GM12878 (cell line): ENCODE data around the gene ROBO1. TPM values are rescaled to one million over a fixed set of nuclear protein-coding genes. Genes with fewer than 3 reads are reported as not detected.

Experiments used
- ATAC-seq: fragments of 200-7000 bp; cut with Tn5 transposase; 3 replicates; pipeline ENCODE4 v1.9.1; 2020; ENCODE audit warnings: mild to moderate bottlenecking, moderate library complexity
- BruUV-seq: library from RNA; stranded (reverse); fragments of 400-500 nt; replicated peaks from 2 replicates; lab custom pipeline; 2021; lab: Mats Ljungman, UMichigan
- CTCF ChIA-PET: fragments of 300-600 bp; sonication (Branson Sonifier 250); formaldehyde crosslinking; extraction: SDS; loops from one replicate; lab custom pipeline; 2021; ENCODE audit warnings: inconsistent platforms; lab: Yijun Ruan, JAX
- POLR2A ChIA-PET: fragments of 350-600 bp; formaldehyde crosslinking; extraction: SDS; loops from one replicate; lab custom pipeline; 2021; ENCODE audit warnings: inconsistent platforms; lab: Charles Lee
- RAD21 ChIA-PET: fragments of 300-600 bp; sonication (Branson Sonifier 250); formaldehyde crosslinking; loops from one replicate; lab custom pipeline; 2023; ENCODE audit warnings: antibody characterized with exemption; ENCODE audit not compliant: unreplicated experiment; lab: Charles Lee
- SMC1A ChIA-PET: fragments of 300-600 bp; sonication (Branson Sonifier 250); formaldehyde crosslinking; loops from one replicate; lab custom pipeline; 2023; ENCODE audit not compliant: unreplicated experiment, uncharacterized antibody; lab: Charles Lee
- DNase-seq: peaks from one replicate; pipeline ENCODE4 v3.0.0-alpha.2; 2011; ENCODE audit warnings: low read depth, low spot score
- FAIRE-seq: peaks from 3 replicates; lab custom pipeline; 2011; peaks lifted over from hg19 to GRCh38; lab: Jason Lieb, UNC
- H2AFZ ChIP-seq: 2 replicates; pipeline ENCODE4 v1.6.0; 2011; ENCODE audit warnings: low read depth, low read length, control low read depth; ENCODE audit not compliant: control insufficient read depth
- H3K27ac ChIP-seq: 2 replicates; pipeline ENCODE4 v1.5.1; 2011; ENCODE audit warnings: control low read depth; ENCODE audit not compliant: control insufficient read depth, insufficient read depth
- H3K27me3 ChIP-seq, 2 experiments: replicated peaks in 1 of 2; 2 replicates each; pipeline versions ENCODE4 v1.6.0 to v1.6.1; 2011; ENCODE audit warnings: low read length in 1 of 2; ENCODE audit not compliant: control insufficient read depth in 2 of 2, insufficient read depth in 2 of 2
- H3K36me3 ChIP-seq, 2 experiments: 2 replicates each; pipeline ENCODE4 v1.5.1; 2011; ENCODE audit warnings: low read length in 1 of 2; ENCODE audit not compliant: control insufficient read depth in 2 of 2, insufficient read depth in 2 of 2
- H3K4me1 ChIP-seq: 2 replicates; pipeline ENCODE4 v1.6.1; 2011; ENCODE audit warnings: mild to moderate bottlenecking, low read length, moderate library complexity, mixed read lengths; ENCODE audit not compliant: control insufficient read depth, insufficient read depth
- H3K4me2 ChIP-seq: 2 replicates; pipeline ENCODE4 v1.6.0; 2011; ENCODE audit warnings: control low read depth; ENCODE audit not compliant: control insufficient read depth, insufficient read depth
- H3K4me3 ChIP-seq: fragments of 200-600 bp; sonication (generic); 2 replicates; pipeline ENCODE4 v1.5.1; 2016
- H3K79me2 ChIP-seq: 2 replicates; pipeline ENCODE4 v1.6.0; 2011; ENCODE audit warnings: low read length; ENCODE audit not compliant: control insufficient read depth, insufficient read depth
- H3K9ac ChIP-seq: 2 replicates; pipeline ENCODE4 v1.8.0; 2011; ENCODE audit warnings: low read length, control low read depth, mixed read lengths; ENCODE audit not compliant: control insufficient read depth, insufficient read depth
- H3K9me3 ChIP-seq: replicated peaks from 3 replicates; pipeline ENCODE4 v1.5.1; 2011; ENCODE audit warnings: mild to moderate bottlenecking, low read length; ENCODE audit not compliant: control insufficient read depth, insufficient read depth
- H4K20me1 ChIP-seq: 2 replicates; pipeline ENCODE4 v1.6.0; 2011; ENCODE audit not compliant: control insufficient read depth, insufficient read depth
- BRCA1 ChIP-seq: IDR thresholded peaks from 2 replicates; pipeline ENCODE4 v1.6.1; 2011; ENCODE audit warnings: low read depth, low read length, improper control_type of control experiment
- CHD4 ChIP-seq: fragments of 200-600 bp; sonication (generic); IDR thresholded peaks from 2 replicates; pipeline ENCODE4 v1.6.1; 2016; ENCODE audit warnings: mild to moderate bottlenecking
- E4F1 ChIP-seq: fragments of 450-650 bp; IDR thresholded peaks from 2 replicates; pipeline ENCODE4 v1.6.1; 2018; ENCODE audit warnings: borderline replicate concordance, mild to moderate bottlenecking; ENCODE audit not compliant: partially characterized antibody
- ELK1 ChIP-seq: IDR thresholded peaks from 2 replicates; pipeline ENCODE4 v1.6.1; 2012; ENCODE audit warnings: low read depth, low read length, improper control_type of control experiment
- FOXM1 ChIP-seq: IDR thresholded peaks from 2 replicates; pipeline ENCODE4 v1.6.1; 2012; ENCODE audit warnings: low read depth, mild to moderate bottlenecking, inconsistent platforms, low read length, moderate library complexity
- LARP7 ChIP-seq: fragments of 450-650 bp; IDR thresholded peaks from 2 replicates; pipeline ENCODE4 v1.6.1; 2017; ENCODE audit warnings: mild to moderate bottlenecking
- MEF2B ChIP-seq: fragments of 450-650 bp; IDR thresholded peaks from 2 replicates; pipeline ENCODE4 v1.6.1; 2018; ENCODE audit warnings: mild to moderate bottlenecking, moderate library complexity; ENCODE audit not compliant: partially characterized antibody, poor library complexity, severe bottlenecking
- MTA2 ChIP-seq: fragments of 450-650 bp; IDR thresholded peaks from 2 replicates; pipeline ENCODE4 v1.6.1; 2016; ENCODE audit warnings: low read depth, mild to moderate bottlenecking, moderate library complexity
- PBX3 ChIP-seq: IDR thresholded peaks from 2 replicates; pipeline ENCODE4 v1.6.1; 2011; ENCODE audit warnings: mild to moderate bottlenecking, low read depth, low read length, moderate library complexity; ENCODE audit not compliant: insufficient replicate concordance
- PKNOX1 ChIP-seq: fragments of 450-650 bp; IDR thresholded peaks from 2 replicates; pipeline ENCODE4 v1.6.1; 2016; ENCODE audit warnings: mild to moderate bottlenecking
- RBBP5 ChIP-seq: fragments of 200-600 bp; sonication (generic); conservative IDR thresholded peaks from 2 replicates; pipeline ENCODE4 v1.6.1; 2016
- REST ChIP-seq: IDR thresholded peaks from 2 replicates; pipeline ENCODE4 v1.6.1; 2012; ENCODE audit warnings: mild to moderate bottlenecking, low read depth, low read length
- SP1 ChIP-seq: IDR thresholded peaks from one replicate; pipeline ENCODE4 v1.6.1; 2011; ENCODE audit warnings: low read depth, low read length
- TCF3 ChIP-seq: IDR thresholded peaks from 2 replicates; pipeline ENCODE4 v1.6.1; 2012; ENCODE audit warnings: low read depth, mild to moderate bottlenecking, low read length, borderline replicate concordance; ENCODE audit not compliant: insufficient read depth
- WGBS: methylation state at CpG from one replicate; pipeline ENCODE4 v1.1.6; 2016; ENCODE audit warnings: low lambda C conversion rate; ENCODE audit not compliant: insufficient replicate concordance, insufficient coverage; ENCODE audit errors: missing lambda C conversion rate; 5-methylcytosine and 5-hydroxymethylcytosine counted together
- in situ Hi-C: fragments of 300-500 bp; cut with MboI; formaldehyde crosslinking; loops from 9 replicates; pipeline ENCODE4 v1.14.3; 2018; ENCODE audit warnings: mixed read lengths
- intact Hi-C: fragments of 100-400 bp; cut with micrococcal nuclease; formaldehyde crosslinking; loops from one replicate; pipeline ENCODE4 v1.14.2; 2022; ENCODE audit not compliant: unreplicated experiment
- polyA plus RNA-seq, 11 experiments: library from polyadenylated mRNA; depleted of rRNA in 4 of 11; unstranded in 6 of 11; stranded (reverse) in 5 of 11; fragments of >200 nt; fragmentation: Nextera tagmentation in 4 of 11; fragmentation: Illumina TruSeq in 1 of 11; extraction: Ambion mirVana in 4 of 11; extraction: Trizol in 1 of 11; gene quantifications; 1 replicate in 1 of 11; 2 replicates in 10 of 11; pipeline versions ENCODE4 v1.2.1 to v1.2.3, GENCODE V29; 2011 to 2016; ENCODE audit warnings: inconsistent platforms in 2 of 11, missing spikeins in 2 of 11, low read depth in 1 of 11
- total RNA-seq, 4 experiments: library from RNA; depleted of rRNA in 3 of 4; stranded (reverse); fragments of >200 nt in 3 of 4; fragmentation: Illumina TruSeq in 1 of 4; extraction: Trizol in 1 of 4; gene quantifications; 2 replicates each; pipeline versions ENCODE4 v1.2.1 to v1.2.3, GENCODE V29; 2013 to 2021

The ROBO1 gene
- total and polyA plus RNA-seq, 10 of the 15 experiments (the other 5 are each of a cell fraction or from before 2014, with no cell fraction given) = 0.29 to 46.5 (median 1.2) TPM

GRCh38 chr3:79412537-79412936, 355.3 kb downstream of the ROBO1 start (continued):
- TF ChIP-seq TCF3 (no peak), BRCA1 (no peak)

GRCh38 chr3:79410617-79411016, 357.2 kb downstream of the ROBO1 start:
- H3K36me3 ChIP-seq = no peaks in the 10 kb centered on the region
- in situ Hi-C loops = no loop called here
- H3K4me3 ChIP-seq = no peak overlapping the region
- no peak overlapping the region for H3K27ac ChIP-seq
- H4K20me1 ChIP-seq = no peaks in the 10 kb centered on the region
- H3K27me3 ChIP-seq = no peaks in the 10 kb centered on the region
- BruUV-seq = no TSS peak
- ChIA-PET CTCF (interaction anchor here (1.1 kb wide), 1 partner anchor 27 kb away, joined by 3 read pairs; no protein-coding TSS in a partner anchor), RAD21 (no interaction called here), SMC1A (no interaction called here), POLR2A (no interaction called here)
- intact Hi-C loops = no loop called here
- H3K9ac ChIP-seq = no peak overlapping the region
- ATAC-seq (no peak), FAIRE-seq (no peak), DNase-seq (no peak)
- H3K9me3 ChIP-seq = no peaks in the 10 kb centered on the region
- H3K4me1 ChIP-seq = no peaks in the 10 kb centered on the region
- WGBS = 15% methylated on average over 2 of the region's 2 CpGs
- no peak overlapping the region for H3K4me2 ChIP-seq
- no peak overlapping the region for H2AFZ ChIP-seq
- H3K79me2 ChIP-seq = no peaks in the 10 kb centered on the region
- no peak for TF ChIP-seq TCF3
- TF ChIP-seq E4F1 = no peak
- no peak for TF ChIP-seq ELK1
- TF ChIP-seq PKNOX1 = no peak
- no peak for TF ChIP-seq FOXM1
- TF ChIP-seq CHD4 = no peak
- TF ChIP-seq RBBP5 = no peak
- TF ChIP-seq MEF2B = no peak
- no peak for TF ChIP-seq PBX3
- no peak for TF ChIP-seq REST
- no peak for TF ChIP-seq SP1
- no peak for TF ChIP-seq MTA2
- no peak for TF ChIP-seq LARP7
